ENCODE measurements around the gene HOTAIR.

Gene HOTAIR

DNA sequence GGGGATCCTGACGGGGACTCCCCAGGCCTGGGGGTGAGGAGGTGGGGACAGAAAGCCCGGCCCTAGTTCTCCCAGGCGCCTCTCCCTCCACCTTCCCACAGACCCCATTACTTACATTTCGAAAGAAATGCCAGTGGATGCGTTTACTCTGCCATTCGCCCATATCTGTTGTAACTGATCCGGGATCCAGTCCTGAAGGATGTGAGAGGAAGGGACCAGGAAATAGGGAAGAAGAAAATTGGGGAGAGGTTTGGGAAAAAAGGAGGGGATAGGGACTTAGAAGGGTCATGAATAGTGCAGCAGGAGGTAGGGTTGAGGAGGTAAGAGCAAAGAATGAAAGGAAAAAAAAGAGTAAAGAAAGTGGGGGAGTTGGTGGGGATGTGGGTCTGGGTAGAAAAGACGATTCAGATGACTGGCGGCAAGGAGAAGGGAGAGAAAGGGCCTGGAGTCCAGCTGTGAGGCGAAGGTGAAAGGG is 18.9 kb downstream of the HOTAIR start:
- DNase-seq, result no peak

DNA sequence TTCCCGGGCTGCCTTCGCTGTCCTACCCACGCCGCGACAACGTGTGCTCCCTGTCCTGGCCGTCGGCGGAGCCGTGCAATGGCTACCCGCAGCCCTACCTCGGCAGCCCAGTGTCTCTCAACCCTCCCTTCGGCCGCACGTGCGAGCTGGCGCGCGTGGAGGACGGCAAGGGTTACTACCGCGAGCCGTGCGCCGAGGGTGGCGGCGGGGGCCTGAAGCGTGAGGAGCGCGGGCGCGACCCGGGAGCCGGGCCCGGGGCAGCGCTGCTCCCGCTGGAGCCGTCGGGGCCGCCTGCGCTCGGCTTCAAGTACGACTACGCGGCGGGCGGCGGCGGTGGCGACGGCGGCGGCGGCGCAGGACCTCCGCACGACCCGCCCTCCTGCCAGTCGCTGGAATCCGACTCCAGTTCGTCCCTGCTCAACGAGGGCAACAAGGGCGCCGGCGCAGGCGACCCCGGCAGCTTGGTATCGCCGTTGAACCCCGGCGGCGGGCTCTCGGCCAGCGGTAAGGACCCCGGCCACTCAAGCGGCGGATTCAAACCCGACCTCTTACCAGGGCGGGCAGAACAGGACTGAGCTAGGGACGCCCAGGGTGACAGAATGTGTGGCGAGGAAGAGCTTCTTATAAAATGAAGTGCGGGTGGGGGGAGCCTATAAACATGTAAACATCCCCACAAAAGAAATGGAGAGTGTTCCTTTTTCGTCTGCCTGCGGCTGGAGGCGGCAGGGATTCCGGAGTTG is 19.5 kb downstream of the HOTAIR start:
- no peak for DNase-seq

DNA sequence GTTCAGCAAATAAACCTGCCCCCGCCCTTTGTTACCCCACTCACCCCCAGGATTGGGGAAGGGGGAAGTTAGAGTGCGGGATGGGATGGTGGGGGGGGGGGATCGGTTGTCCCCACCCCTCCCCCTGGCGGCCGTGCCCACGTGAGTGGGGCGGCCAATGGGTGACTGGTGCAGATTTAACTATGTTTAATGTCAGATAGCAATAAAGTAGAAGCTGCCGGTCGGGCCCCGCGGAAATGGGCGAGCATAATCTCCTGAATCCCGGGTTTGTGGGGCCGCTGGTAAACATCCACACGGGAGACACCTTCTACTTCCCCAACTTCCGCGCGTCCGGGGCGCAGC is 20.1 kb downstream of the HOTAIR start, which contains the start of gene HOXC12:
HOXC12 (plus strand) TSS at position 210 of the 342 bp plus-strand sequence; CDS start at position 237, 27 bp downstream.
- DNase-seq, result no peak

DNA sequence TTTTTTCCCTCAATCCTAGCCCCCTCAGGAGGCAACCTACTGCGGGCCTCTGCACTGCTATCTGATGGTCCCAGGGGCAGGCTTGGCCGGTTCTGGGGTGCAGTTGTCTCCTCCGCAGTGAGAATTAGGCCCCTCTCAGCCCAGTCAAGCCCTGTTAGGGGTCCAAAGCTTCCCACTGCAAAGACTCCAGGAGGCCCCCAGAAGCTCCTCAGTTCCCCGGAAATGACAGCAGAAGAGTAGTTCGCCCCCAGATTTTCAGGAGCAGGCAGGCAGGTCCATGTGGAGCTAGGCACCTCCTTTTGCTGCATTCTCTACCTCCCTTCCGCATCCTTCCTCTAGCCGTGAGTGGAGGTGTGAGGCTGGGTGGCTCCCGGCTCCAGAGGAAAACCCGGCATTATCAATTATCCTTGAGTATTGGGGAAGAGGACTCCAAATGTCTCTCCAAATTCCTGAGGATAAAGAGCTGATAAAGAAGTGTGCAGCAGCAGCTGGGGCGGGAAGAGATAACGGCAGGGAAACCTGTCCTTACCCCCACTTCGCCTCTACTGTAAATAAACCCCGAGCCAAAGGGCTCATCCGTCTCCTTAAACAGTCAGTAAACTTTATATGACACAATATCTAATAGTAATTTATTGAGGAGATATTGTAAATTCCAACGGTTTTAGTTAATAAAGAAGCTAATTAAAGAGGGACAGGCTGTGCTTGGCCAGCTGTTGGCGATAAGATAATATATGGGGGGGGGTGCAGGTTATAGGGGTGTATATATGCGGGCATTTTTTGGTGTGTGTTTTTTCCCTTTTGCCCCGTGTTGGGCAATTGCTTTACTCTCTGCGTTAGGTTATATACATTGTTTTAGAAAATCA is 20.7 kb downstream of the HOTAIR start:
- DNase-seq, result no peak

DNA sequence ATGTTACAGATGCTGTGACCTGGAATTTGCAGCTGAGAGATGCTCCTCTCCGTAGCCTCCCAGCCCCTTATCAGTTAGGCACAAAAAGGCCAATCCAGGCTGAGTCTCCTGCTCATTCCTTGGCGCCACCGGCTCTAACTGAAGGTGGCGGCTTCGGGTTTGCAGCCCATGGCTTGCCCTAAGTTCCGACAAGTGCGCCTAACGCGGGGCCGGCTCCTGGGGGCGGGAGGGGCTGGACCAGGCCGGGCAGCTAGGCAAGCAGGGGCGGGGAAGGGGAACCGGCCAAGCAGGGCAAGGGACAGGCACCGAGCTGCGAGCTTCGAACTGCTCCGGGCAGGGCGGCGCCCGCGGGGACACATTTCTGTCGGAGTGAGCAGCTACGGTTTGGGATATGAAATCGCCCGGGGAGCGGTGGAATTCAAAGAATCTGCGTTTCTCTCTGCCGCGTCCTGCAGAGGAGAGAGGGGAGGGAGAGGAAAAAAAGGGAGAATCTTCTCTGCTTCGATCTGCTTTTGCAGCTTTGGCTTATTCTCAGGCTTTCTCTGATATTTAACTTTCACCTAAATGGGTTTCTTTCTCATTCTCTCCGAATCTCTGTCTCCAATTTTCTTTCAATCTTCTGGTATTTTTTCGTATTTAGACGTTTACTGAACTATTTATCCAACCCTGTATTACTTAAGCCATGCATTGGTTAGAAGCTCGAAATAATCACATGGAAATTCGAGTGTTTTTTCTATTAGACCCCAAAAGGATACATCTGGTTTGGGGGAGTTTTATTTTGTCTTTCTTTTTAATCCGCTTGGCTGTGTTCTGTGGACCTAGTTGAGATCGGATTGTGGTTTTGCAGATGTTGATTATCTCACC is 21.7 kb downstream of the HOTAIR start:
- DNase-seq, result no peak

DNA sequence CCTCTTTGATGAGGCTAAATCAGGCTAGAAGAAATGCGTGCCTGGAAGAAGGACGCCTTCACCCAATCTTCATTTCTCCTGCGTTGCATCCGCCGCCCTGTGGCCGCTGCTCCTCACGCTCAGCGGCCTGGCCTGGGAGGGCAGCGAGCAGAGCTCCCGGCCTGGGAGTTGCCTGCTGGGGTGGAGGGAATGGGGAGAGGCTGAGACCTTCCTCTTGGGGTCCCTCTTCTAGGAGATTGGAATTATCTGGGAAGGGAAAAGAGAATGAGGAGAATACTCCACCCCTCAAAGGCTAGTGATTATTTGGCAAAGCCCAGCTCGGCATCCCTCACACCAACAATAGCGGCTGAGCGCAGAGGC is 22.4 kb downstream of the HOTAIR start:
- no peak for DNase-seq

DNA sequence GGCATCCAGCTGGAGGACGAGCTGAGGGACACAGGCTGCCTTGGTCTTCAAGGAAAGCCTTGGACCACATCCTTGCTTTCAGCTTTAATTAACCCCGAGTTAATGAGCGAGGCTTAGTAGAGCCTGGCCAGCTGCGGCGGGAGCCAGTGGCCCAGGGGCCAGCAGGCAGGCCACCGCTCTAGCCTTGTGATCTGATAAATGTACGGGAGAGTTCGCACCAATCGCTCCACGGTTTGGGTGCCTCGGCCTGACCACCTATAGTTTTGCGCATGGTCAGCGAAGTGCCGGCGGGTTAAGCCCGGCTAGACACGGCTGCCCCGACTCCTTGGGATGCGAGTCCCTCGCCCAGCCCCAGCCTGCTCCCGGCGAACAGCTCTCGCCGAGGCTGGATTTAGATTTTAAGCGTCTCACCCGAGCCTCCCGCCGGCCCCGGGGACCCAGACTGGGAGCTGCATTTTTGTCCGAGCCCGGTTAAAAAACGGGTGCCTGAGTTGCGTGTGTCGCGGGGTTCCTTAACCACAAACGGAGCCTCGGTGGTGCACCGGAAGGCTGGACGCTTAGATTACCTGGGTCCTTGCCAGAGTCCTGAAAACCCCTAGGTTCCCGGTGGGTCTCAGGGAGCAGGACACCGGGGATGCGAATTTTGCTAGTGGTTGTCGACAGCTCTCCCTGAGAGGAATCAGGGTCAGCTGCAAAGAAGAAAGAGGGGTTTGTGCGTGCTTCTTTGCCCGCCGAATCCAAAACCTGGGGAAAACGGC is 23.0 kb downstream of the HOTAIR start:
- DNase-seq, result no peak

DNA sequence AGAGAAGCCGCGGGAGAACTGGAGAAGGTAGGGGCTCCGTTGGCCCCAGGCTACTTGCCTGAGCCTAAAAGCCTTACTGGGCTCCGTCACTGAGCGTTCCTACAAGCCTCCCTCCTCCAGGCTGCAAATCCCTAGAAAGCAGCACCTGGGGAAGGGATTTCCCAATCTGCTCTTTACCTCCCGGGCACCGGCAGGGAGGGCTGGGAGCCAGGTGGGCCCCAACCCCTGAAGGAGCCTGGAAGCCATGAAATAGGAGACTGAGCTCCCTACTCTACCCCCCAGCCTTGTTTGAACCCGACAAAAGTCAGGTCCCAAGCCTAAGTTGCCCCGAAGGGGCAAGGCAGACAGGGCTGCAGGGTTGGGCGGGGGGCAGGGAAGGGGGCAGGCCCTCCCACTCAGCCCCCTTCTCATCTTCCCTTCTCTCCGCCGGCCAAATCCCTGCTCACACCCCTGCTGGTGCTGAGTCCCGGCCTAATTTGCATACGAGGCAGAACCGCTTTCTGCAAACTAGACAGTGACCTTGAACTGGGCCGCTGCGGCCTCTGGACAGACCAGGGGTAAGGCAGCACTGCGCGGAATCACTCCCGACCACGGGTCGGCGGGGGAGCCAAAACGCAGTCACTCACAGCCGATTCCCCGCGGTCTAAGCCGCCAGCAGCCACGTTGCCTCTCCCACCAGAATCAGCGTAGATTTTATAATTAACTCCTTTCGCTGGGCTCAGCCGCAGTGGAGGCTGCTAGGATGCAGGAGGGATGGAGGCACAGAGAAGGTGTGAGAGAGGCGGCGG is 23.8 kb downstream of the HOTAIR start:
- no peak for DNase-seq

DNA sequence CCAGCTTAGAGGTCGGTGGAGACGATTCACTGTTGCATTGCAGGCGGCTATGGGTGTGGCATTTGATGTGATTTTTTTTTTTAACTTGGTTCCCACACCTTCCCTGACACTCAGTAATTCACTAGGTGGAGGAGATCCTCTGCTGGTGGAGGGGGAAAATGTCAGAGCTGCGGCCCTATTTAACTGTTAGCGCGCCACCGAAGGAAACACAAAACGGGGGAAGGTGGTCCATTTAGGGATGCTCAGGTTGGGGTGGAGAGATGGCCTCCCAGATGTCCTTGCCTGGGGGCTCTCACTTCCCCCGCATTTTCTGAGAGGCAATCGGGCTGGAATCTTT is 24.3 kb downstream of the HOTAIR start:
- no peak for DNase-seq

DNA sequence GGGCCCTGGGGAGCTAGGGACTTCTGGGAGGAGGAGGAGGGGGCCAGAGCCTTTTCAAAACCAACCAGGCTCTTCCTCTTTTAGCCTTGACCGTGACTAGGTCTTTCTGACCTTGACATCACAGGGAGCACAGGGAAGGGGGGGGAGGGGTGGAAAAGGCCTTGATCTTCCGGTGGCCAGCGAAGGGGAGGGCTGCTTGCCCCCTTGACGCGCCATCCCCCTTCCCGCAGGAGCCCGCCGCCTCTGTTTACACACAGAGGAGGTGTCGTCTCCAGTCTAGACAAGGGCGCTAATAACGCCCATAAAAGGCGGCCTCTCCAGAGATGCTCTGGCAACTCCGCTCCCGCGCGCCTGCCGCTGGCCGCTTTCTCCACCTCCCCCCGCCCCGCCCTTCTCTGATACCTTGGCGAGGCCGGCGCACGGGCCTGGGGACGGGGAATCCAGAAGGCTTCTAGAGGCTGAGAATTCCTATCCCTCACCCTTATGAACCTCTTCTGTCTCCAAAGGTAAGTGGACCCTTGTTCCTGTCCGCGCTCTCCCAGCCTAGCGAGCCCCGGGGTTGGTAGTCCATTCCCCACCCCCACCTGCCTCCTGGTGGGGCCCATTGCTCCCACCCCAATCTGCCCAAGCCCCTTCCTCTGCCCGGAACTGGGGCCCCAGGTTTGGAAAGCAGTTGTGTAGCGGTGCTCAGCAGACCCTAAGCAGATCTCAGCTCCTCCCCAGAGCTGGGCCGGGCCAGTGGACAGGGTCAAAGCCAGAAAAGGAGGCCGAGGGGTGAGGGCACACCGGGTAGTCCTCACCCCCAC is 24.9 kb downstream of the HOTAIR start:
- DNase-seq, result peak; percentile 59

DNA sequence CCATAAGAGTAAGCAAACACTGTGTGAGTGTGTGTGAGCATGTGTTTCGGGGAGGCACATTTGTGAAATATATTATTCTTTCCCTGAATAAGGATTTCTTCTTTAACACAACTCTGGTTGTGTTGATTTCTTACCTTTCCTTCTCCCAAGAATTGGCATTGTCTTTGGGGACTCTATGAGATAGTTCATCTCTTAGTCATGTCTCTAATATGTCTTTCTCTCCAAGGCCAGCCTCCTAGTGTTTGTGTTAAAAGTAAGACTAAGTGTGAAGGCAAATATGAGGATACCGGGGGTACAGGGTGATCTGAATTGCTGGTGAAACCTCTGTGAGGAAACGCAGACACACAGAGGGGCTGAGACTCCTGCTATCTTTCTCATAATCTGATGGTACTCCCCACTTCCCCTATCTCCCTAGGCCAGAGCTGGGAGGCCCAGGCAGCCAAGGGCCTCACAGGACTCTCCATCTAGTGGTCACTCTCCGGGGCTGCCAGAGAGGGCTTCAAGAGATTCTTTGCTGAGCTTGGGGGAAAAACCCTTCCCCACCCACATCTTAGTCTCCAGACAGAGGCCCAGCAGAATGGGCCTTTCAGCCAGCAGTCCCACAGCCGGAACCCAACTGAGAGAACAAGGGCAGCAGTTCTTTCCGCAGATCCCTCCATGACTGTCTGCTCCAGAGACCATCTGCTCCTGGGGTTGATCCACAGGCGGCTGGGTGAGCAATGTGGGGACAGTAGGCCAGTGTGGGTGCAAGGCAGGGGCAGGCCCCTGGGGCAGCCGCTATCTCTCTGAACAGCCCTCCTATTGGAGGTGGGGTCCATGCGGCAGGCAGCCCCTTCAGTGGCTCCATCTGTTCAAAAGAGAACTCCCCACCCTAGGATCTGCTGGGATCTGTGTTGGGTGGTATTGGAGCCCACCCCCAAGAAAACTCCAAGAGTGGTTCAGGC is 25.8 kb downstream of the HOTAIR start:
- no peak for DNase-seq

DNA sequence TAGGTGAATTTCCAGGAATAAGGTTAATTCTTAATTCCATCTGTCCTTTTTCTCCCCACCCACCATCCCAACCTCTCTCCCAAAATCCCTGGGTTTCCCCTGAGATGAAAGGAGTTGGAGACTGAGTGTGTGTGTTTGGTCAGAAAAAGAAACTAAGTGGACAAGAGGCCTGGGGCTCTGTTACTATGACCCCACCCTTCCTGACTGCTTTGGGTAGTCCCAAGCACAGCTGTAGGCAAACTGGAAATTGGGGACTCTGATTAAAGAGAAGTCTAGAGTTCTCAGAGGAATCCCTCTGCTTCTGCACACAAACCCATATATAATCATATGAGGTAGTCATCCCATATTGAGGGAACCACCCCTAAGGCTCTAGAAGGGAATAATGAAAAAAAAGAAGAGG is 27.0 kb downstream of the HOTAIR start:
- no peak for DNase-seq

DNA sequence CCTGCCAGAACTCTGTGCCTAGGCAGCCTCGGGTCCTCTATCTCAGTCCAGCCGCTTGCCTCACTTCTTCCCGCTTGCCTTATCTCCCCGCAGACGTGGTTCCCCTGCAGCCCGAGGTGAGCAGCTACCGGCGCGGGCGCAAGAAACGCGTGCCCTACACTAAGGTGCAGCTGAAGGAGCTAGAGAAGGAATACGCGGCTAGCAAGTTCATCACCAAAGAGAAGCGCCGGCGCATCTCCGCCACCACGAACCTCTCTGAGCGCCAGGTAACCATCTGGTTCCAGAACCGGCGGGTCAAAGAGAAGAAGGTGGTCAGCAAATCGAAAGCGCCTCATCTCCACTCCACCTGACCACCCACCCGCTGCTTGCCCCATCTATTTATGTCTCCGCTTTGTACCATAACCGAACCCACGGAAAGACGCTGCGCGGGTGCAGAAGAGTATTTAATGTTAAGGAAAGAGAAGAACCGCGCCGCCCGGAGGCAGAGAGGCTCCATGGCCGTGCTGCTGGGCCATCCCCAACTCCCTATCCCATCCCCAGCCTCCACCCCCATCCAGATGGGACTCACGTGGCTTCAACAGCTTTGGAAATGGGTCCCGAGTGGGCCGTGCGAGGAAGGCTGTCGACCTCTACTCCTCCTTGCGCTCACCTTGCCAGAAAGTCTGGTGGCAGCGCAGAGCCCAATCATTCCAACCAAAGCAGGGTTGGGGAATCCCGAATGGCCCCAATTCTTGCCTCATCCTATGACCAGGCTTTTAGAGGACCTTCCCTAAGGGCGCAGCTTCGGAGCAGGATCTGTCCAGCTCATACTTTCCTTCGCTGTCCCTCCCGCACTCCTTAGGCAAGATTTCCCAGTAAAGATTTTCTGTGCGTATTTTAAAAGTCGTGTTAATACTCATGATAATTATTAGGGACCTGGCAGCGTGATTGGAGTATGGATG is 29.6 kb downstream of the HOTAIR start:
- no peak for DNase-seq

DNA sequence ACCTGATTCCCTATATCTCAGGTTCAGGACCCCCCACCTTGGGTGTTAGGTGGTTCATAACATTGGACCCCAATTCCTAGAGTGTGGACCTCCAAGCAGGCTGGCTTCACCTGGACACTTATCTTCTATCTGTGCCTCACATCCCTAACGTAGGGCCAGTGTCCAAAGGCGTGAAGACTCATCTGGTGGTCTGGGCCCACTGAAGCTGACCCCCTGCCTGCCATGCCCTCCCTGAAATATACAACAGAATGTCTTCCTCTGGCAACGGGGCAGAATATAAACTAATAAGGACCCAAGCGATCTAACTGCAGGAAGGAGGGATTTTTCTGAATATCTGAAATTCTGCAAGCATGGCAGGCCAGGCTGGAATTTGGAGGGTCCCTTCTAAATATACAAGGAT is 30.5 kb downstream of the HOTAIR start:
- no peak for DNase-seq

DNA sequence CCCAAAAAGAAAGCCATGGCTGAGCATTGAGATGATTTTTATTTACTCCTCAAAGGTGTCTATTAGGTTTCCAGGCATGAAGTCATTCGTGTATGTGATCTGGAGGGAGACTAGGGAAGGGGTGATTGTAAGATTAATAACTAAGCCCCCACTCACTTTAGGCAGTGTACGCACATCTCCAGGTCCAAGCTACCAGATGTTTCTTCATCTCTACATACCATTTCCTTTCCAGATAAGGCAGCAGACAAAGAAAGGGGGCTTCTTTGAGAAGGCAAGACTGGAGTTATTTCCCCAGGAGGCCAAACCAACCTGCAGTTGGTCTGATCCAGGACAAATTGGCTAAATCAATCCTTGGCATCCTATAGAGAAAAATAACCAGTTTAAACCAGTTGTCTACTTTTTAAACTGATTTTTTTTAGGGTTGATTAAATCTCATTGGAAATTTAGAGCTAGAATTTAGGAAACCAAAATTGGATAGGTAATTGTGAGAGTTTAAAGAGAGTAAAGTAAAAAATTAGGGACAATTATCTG is 32.2 kb downstream of the HOTAIR start:
- no peak for DNase-seq

DNA sequence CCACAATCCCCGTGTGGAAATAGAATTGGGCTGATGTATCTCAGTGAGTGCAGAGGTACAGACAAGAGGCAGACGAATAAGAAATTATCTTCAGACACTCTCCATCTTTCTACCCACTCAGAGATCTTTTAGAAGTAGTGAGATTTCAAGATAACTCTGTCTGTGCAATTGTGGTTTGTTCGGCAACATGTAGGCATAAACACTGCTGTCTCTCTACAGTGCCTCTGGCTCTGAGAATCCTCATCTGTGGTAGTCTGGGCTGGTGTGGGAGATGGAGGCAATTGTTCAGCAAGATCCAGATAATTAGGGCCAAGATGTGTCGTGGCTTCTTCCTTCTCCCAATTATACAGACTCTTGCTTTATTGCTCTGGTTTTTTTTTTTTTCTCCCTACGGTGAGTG is 33.0 kb downstream of the HOTAIR start:
- DNase-seq, result no peak

DNA sequence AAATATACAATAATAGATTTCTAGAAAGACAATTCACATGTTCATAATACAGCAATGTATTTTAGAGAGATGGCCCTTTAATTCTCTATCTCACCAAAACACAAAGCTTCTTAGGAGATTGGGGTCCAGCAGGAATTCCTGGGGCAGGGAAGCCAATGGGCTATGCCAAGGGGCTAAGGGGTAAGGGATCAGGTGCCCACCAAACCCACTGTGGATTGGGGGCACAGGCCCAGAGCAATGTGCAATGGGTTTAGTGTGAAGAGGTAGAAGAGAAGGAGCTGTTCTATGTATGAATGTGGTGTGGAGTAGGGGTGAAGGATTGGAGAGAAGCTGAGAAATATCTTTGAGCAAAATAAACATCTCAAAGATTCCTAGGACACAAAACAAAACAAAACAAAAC is 33.6 kb downstream of the HOTAIR start:
- DNase-seq, result no peak

DNA sequence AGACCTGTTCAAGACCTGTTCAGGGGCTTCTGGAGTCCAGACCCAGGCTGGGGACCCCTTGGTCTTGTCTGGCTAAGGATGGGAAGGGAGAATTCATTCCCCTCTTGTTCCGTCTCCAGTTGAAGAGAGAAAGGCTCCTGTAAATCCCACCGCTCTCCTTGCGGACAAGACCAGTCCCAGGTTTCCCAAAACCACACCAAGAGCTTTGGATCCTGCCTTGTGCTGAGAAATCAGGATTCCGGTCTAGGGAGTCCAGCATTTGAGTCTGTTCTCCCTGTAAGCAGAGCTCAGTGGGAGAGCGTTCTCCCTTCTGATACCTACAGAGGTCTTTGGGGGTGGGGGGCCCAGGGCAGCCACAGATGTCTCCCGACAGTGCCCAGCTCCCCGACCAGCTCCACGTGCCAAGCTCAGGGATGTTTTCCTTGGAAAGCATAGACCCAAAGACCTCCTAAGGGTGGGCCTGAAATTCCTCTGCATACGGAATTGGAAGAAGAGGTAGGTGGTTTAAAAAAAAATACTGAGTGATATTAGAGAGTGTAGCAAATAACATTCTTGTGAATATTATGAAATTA is 34.2 kb downstream of the HOTAIR start:
- DNase-seq, result no peak

Measured in NCI-H510A treated with DMSO at 0.1 percent for 48 hours (cell line).